Measurements from ENCODE around the gene ANKIB1.

ANKIB1 gene, protein sequence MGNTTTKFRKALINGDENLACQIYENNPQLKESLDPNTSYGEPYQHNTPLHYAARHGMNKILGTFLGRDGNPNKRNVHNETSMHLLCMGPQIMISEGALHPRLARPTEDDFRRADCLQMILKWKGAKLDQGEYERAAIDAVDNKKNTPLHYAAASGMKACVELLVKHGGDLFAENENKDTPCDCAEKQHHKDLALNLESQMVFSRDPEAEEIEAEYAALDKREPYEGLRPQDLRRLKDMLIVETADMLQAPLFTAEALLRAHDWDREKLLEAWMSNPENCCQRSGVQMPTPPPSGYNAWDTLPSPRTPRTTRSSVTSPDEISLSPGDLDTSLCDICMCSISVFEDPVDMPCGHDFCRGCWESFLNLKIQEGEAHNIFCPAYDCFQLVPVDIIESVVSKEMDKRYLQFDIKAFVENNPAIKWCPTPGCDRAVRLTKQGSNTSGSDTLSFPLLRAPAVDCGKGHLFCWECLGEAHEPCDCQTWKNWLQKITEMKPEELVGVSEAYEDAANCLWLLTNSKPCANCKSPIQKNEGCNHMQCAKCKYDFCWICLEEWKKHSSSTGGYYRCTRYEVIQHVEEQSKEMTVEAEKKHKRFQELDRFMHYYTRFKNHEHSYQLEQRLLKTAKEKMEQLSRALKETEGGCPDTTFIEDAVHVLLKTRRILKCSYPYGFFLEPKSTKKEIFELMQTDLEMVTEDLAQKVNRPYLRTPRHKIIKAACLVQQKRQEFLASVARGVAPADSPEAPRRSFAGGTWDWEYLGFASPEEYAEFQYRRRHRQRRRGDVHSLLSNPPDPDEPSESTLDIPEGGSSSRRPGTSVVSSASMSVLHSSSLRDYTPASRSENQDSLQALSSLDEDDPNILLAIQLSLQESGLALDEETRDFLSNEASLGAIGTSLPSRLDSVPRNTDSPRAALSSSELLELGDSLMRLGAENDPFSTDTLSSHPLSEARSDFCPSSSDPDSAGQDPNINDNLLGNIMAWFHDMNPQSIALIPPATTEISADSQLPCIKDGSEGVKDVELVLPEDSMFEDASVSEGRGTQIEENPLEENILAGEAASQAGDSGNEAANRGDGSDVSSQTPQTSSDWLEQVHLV

DNA sequence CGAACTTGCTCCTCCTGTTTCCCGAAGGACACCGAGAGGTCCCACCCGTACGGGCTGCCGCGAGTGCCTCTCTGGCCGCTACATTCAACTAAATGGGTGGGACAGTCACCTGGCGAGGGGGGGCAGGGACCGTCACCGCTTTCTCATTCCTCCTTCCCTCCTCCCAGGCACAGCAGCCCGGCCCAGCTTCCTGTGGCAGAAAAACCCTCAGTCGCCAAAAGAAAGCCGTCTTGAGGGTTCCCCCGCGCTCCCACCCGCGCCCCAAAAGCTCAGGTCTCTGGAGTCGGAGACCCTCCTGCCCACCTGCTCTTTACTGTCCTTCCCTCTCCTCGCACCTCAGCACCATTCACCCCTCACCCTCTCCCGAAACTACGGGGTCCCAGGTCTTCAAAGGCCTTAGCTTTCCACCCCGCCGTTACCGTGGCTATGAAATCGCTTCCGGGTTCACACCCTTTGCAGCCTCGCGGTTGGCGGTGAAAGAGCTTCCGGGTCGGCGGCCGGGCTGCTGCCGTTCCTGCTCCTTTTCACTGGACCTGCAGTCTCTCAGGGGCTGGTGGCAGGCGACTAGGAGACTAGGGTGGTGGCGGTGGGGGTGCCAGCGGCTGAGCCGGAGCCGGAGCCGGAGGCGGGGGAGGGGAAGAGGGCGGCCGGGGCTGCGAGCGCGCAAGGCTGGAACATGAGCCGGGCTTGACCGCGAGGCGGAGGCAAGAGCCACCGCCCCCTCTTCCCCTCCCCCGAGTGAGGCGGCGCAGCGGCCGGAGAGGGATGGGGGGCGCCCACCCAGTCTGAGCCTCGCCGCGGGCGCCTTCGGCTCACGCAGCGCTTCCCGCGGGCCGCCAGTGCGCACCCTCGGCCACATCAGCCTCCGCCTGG, at the start of gene ANKIB1, which contains the start of gene KRIT1:
Gene ANKIB1 (plus strand): TSS at position 488 of the 873 bp plus-strand sequence. CDS start 49,005 bp downstream, outside the sequence.
Gene KRIT1 (minus strand): TSS at position 428 of the 873 bp plus-strand sequence. CDS start 3,779 bp downstream, outside the sequence.
- Histone ChIP-seq H3K4me3 (ENCODE audit: low read length) (peak within 1 kb of the TSS; percentile 96), H3K9me2 (replicated peaks; ENCODE audit: control insufficient read depth, low read length) (no peaks in the 10 kb centered on the region), H4K20me1 (ENCODE audit: control insufficient read depth, insufficient read depth, low read depth, low read length) (peaks cover 4% of the 10 kb centered on the region; the same call in 1 of the 2 replicates), H3F3A (ENCODE audit: control insufficient read depth, insufficient read depth) (no peaks in the 10 kb centered on the region), H3K4me2 (ENCODE audit: low read length) (peak within 1 kb of the TSS; percentile 98), H3K27ac (ENCODE audit: low read depth, low read length) (peak within 1 kb of the TSS; percentile 74), H3K4me1 (ENCODE audit: control insufficient read depth, low read length) (peaks cover 33% of the 10 kb centered on the region), H3K27me3 (ENCODE audit: control insufficient read depth, low read length) (no peaks in the 10 kb centered on the region), H3K79me2 (ENCODE audit: control insufficient read depth, low read length) (peaks cover 80% of the 10 kb centered on the region), H3K9me3 (ENCODE audit: control insufficient read depth, insufficient read depth, low read length) (no peaks in the 10 kb centered on the region), H3K36me3 (ENCODE audit: control insufficient read depth, low read length) (peaks cover 42% of the 10 kb centered on the region)
- TF ChIP-seq, protein P1, sequence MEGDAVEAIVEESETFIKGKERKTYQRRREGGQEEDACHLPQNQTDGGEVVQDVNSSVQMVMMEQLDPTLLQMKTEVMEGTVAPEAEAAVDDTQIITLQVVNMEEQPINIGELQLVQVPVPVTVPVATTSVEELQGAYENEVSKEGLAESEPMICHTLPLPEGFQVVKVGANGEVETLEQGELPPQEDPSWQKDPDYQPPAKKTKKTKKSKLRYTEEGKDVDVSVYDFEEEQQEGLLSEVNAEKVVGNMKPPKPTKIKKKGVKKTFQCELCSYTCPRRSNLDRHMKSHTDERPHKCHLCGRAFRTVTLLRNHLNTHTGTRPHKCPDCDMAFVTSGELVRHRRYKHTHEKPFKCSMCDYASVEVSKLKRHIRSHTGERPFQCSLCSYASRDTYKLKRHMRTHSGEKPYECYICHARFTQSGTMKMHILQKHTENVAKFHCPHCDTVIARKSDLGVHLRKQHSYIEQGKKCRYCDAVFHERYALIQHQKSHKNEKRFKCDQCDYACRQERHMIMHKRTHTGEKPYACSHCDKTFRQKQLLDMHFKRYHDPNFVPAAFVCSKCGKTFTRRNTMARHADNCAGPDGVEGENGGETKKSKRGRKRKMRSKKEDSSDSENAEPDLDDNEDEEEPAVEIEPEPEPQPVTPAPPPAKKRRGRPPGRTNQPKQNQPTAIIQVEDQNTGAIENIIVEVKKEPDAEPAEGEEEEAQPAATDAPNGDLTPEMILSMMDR (IDR thresholded peaks at IDR 0.05; ENCODE audit: low read depth, low read length, poor library complexity, severe bottlenecking) = peak; percentile 30
- TF ChIP-seq EZH2phosphoT487 (IDR thresholded peaks at IDR 0.05; ENCODE audit: borderline replicate concordance, low read length) = no peak

DNA sequence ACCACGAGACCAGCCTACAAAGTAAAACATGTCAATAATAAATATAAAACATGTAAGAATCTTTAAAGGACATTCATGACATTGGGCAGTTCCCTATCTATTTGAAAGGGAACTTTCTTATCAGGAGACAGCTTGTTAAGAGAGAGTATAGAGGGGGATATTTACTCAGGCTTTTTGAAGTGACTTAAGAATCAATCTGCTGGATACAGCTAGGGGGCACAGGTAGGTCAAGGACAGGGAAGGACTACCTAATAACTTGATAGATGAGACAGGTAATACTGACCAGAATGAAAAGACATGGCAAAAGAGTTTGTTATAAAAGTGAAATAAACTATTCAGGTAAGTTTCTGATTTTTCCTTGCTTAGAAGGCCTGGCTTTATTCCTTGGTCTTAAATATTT, 45.0 kb upstream of the ANKIB1 start:
- TF ChIP-seq, protein P1 (IDR thresholded peaks at IDR 0.05; ENCODE audit: low read depth, low read length, poor library complexity, severe bottlenecking) = peak; percentile 20
- TF ChIP-seq EZH2phosphoT487 (IDR thresholded peaks at IDR 0.05; ENCODE audit: borderline replicate concordance, low read length) = no peak
- Histone ChIP-seq H3K27me3 (ENCODE audit: control insufficient read depth, low read length) (no peaks in the 10 kb centered on the region), H3K4me2 (ENCODE audit: low read length) (no peak overlapping the region), H3F3A (ENCODE audit: control insufficient read depth, insufficient read depth) (no peaks in the 10 kb centered on the region), H3K79me2 (ENCODE audit: control insufficient read depth, low read length) (no peaks in the 10 kb centered on the region), H3K36me3 (ENCODE audit: control insufficient read depth, low read length) (peaks cover 48% of the 10 kb centered on the region), H3K27ac (ENCODE audit: low read depth, low read length) (no peak overlapping the region), H3K9me3 (ENCODE audit: control insufficient read depth, insufficient read depth, low read length) (no peaks in the 10 kb centered on the region), H3K9me2 (replicated peaks; ENCODE audit: control insufficient read depth, low read length) (no peaks in the 10 kb centered on the region), H3K4me1 (ENCODE audit: control insufficient read depth, low read length) (no peaks in the 10 kb centered on the region), H4K20me1 (ENCODE audit: control insufficient read depth, insufficient read depth, low read depth, low read length) (no peaks in the 10 kb centered on the region), H3K4me3 (ENCODE audit: low read length) (no peak overlapping the region)

DNA sequence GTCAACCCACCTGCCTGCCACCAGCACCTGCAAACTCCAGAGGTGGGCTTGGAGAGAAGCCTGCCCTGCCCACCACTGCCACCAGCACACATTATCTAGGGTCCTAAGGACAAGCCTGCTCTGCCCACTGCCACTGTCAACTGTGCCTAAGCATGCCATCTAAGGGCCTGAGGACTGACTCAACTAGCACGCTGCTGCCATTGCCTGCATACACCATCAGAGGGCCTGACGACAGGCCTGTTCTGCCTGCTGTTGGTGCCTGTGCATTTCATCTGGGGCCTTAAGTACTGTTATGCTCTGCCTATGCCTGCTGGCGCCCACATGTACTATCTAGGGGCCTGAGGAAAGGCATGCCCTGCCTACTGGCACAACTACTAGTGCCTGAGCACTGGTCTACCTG, 39.8 kb upstream of the ANKIB1 start:
- H3K27me3 ChIP-seq (ENCODE audit: control insufficient read depth, low read length) = no peaks in the 10 kb centered on the region
- TF ChIP-seq, protein P1 (IDR thresholded peaks at IDR 0.05; ENCODE audit: low read depth, low read length, poor library complexity, severe bottlenecking) = no peak
- no peak for TF ChIP-seq EZH2phosphoT487 (IDR thresholded peaks at IDR 0.05; ENCODE audit: borderline replicate concordance, low read length)
- peaks cover 76% of the 10 kb centered on the region for H3K36me3 ChIP-seq (ENCODE audit: control insufficient read depth, low read length)
- H3K9me3 ChIP-seq (ENCODE audit: control insufficient read depth, insufficient read depth, low read length) = peaks cover 5% of the 10 kb centered on the region; the same call in 1 of the 2 replicates
- no peak overlapping the region for H3K4me3 ChIP-seq (ENCODE audit: low read length)
- no peaks in the 10 kb centered on the region for H3K4me1 ChIP-seq (ENCODE audit: control insufficient read depth, low read length)
- H3K79me2 ChIP-seq (ENCODE audit: control insufficient read depth, low read length) = peaks cover 15% of the 10 kb centered on the region
- H3K27ac ChIP-seq (ENCODE audit: low read depth, low read length) = no peak overlapping the region
- no peaks in the 10 kb centered on the region for H4K20me1 ChIP-seq (ENCODE audit: control insufficient read depth, insufficient read depth, low read depth, low read length)
- no peak overlapping the region for H3K4me2 ChIP-seq (ENCODE audit: low read length)
- H3K9me2 ChIP-seq (replicated peaks; ENCODE audit: control insufficient read depth, low read length) = no peaks in the 10 kb centered on the region
- H3F3A ChIP-seq (ENCODE audit: control insufficient read depth, insufficient read depth) = no peaks in the 10 kb centered on the region

All from DOHH2 (cell line).